GM23338 (cell line): ENCODE results near the gene TNC.

Source experiments
- CREB1 ChIP-seq: fragments of 250-450 bp; sonication (Bioruptor Pico); IDR thresholded peaks from 2 replicates; pipeline ENCODE4 v1.5.0; 2020; ENCODE audit warnings: low read depth, mild to moderate bottlenecking, moderate library complexity
- CTCF ChIP-seq, 2 experiments: fragments of 200-600 bp in 1 of 2; sonication (generic) in 1 of 2; conservative IDR thresholded peaks; 2 replicates each; pipeline versions ENCODE4 v1.5.1 to v1.6.1; 2016 to 2017; ENCODE audit warnings: antibody characterized with exemption in 2 of 2, low read depth in 2 of 2, mild to moderate bottlenecking in 2 of 2, moderate library complexity in 1 of 2
- ETS1 ChIP-seq: IDR thresholded peaks from 2 replicates; pipeline ENCODE4 v1.6.1; 2016; ENCODE audit warnings: antibody characterized with exemption
- EZH2 ChIP-seq: fragments of 200-600 bp; sonication (generic); IDR thresholded peaks from one replicate; pipeline ENCODE4 v1.8.0; 2017; ENCODE audit warnings: antibody characterized with exemption, mild to moderate bottlenecking, low read depth; ENCODE audit not compliant: unreplicated experiment
- EZH2phosphoT487 ChIP-seq: fragments of 200-600 bp; sonication (generic); IDR thresholded peaks from one replicate; pipeline ENCODE4 v1.8.1; 2018; ENCODE audit warnings: antibody characterized with exemption; ENCODE audit not compliant: unreplicated experiment
- POLR2AphosphoS5 ChIP-seq: IDR thresholded peaks from 2 replicates; pipeline ENCODE4 v1.6.1; 2016; ENCODE audit warnings: antibody characterized with exemption, low read depth
- REST ChIP-seq: IDR thresholded peaks from one replicate; pipeline ENCODE4 v1.6.1; 2018; ENCODE audit warnings: antibody characterized with exemption; ENCODE audit not compliant: unreplicated experiment
- STAT1 ChIP-seq: IDR thresholded peaks from one replicate; pipeline ENCODE4 v1.6.1; 2016; ENCODE audit warnings: antibody characterized with exemption; ENCODE audit not compliant: unreplicated experiment
- ZNF114 ChIP-seq: fragments of 250-450 bp; sonication (Bioruptor Pico); IDR thresholded peaks from 2 replicates; pipeline ENCODE4 v1.5.0; 2020; ENCODE audit warnings: mild to moderate bottlenecking, moderate library complexity
- ZNF331 ChIP-seq: fragments of 250-450 bp; sonication (Bioruptor Pico); IDR thresholded peaks from 2 replicates; pipeline ENCODE4 v1.5.0; 2020; ENCODE audit warnings: low read depth, mild to moderate bottlenecking, moderate library complexity

- no peak for TF ChIP-seq CTCF (conservative IDR thresholded peaks at IDR 0.05; ENCODE audit: low read depth in 2 of 2)
- TF ChIP-seq REST: no peak
- no peak for TF ChIP-seq CREB1 (CRISPR knock-in tag)
- no peak for TF ChIP-seq EZH2
- TF ChIP-seq ETS1: no peak
- no peak for TF ChIP-seq POLR2AphosphoS5
- no peak for TF ChIP-seq EZH2phosphoT487
- TF ChIP-seq STAT1: no peak
- no peak for TF ChIP-seq ZNF114 (CRISPR knock-in tag)
- no peak for TF ChIP-seq ZNF331 (CRISPR knock-in tag)
Observed at GRCh38 chr9:115138151-115138550, 20.2 kb upstream of the TNC start.
